Stimulated activated naive CD8-positive, alpha-beta T cell treated with anti-CD3 and anti-CD28 coated beads, Interleukin-15, Interleukin-2, amounts not matched to agents 100 ng/mL and 50 ng/mL, for 24 hours (primary cell): ENCODE measurements around the gene GRID1.
A peak's percentile ranks its signal among the peaks of the same experiment; 100 is the strongest.

Experiments used
- H3K27ac Mint-ChIP-seq: one replicate; pipeline ENCODE4 v1.8.0; 2021; ENCODE audit warnings: mild to moderate bottlenecking, mixed read lengths
- H3K27me3 Mint-ChIP-seq: one replicate; pipeline ENCODE4 v1.8.0; 2021; ENCODE audit warnings: mixed read lengths
- H3K36me3 Mint-ChIP-seq: one replicate; pipeline ENCODE4 v1.8.0; 2021; ENCODE audit warnings: low read depth, mixed read lengths
- H3K4me1 Mint-ChIP-seq: one replicate; pipeline ENCODE4 v1.8.0; 2021; ENCODE audit warnings: low read depth, mixed read lengths
- H3K4me3 Mint-ChIP-seq: one replicate; pipeline ENCODE4 v1.8.0; 2021; ENCODE audit warnings: mild to moderate bottlenecking, mixed read lengths
- H3K9me3 Mint-ChIP-seq: one replicate; pipeline ENCODE4 v1.8.0; 2021; ENCODE audit warnings: mixed read lengths

GRID1 gene

GRCh38 chr10:86366033-86366901 is at the start of gene GRID1:
Gene GRID1, minus strand, starts transcription at chr10:86366795.
- peaks cover 69% of the 10 kb centered on the region for H3K27me3 Mint-ChIP-seq
- H3K4me3 Mint-ChIP-seq = peak within 1 kb of the TSS; percentile 44
- no peaks in the 10 kb centered on the region for H3K36me3 Mint-ChIP-seq
- H3K4me1 Mint-ChIP-seq = peaks cover 11% of the 10 kb centered on the region
- H3K9me3 Mint-ChIP-seq = no peaks in the 10 kb centered on the region
- no peak within 1 kb of the TSS for H3K27ac Mint-ChIP-seq

GRCh38 chr10:86415583-86415982 is 49.0 kb upstream of the GRID1 start:
- no peak overlapping the region for H3K4me3 Mint-ChIP-seq
- peaks cover 6% of the 10 kb centered on the region for H3K9me3 Mint-ChIP-seq
- no peaks in the 10 kb centered on the region for H3K27me3 Mint-ChIP-seq
- H3K27ac Mint-ChIP-seq = no peak overlapping the region
- H3K4me1 Mint-ChIP-seq = peaks cover 58% of the 10 kb centered on the region
- peaks cover 7% of the 10 kb centered on the region for H3K36me3 Mint-ChIP-seq

GRCh38 chr10:86415116-86415515 is 48.5 kb upstream of the GRID1 start:
- no peaks in the 10 kb centered on the region for H3K27me3 Mint-ChIP-seq
- peak overlapping the region; percentile 22 for H3K27ac Mint-ChIP-seq
- peaks cover 8% of the 10 kb centered on the region for H3K36me3 Mint-ChIP-seq
- H3K4me3 Mint-ChIP-seq = no peak overlapping the region
- peaks cover 60% of the 10 kb centered on the region for H3K4me1 Mint-ChIP-seq
- peaks cover 7% of the 10 kb centered on the region for H3K9me3 Mint-ChIP-seq

- peak overlapping the region; percentile 64 for H3K4me3 Mint-ChIP-seq
- H3K4me1 Mint-ChIP-seq = peaks cover 55% of the 10 kb centered on the region
- H3K36me3 Mint-ChIP-seq = peaks cover 8% of the 10 kb centered on the region
- peak overlapping the region; percentile 86 for H3K27ac Mint-ChIP-seq
- H3K27me3 Mint-ChIP-seq = no peaks in the 10 kb centered on the region
- H3K9me3 Mint-ChIP-seq = peaks cover 7% of the 10 kb centered on the region
These were observed 46.6 kb upstream of the GRID1 start for GRCh38 chr10:86413046-86413728.

GRCh38 chr10:86411852-86412560 is 45.4 kb upstream of the GRID1 start:
- Mint-ChIP-seq H3K4me1 (peaks cover 54% of the 10 kb centered on the region), H3K27me3 (no peaks in the 10 kb centered on the region), H3K36me3 (peaks cover 8% of the 10 kb centered on the region)

GRCh38 chr10:86411281-86411841 is 44.8 kb upstream of the GRID1 start:
- peak overlapping the region; percentile 86 for H3K27ac Mint-ChIP-seq
- H3K4me1 Mint-ChIP-seq = peaks cover 54% of the 10 kb centered on the region
- H3K27me3 Mint-ChIP-seq = no peaks in the 10 kb centered on the region
- peak overlapping the region; percentile 64 for H3K4me3 Mint-ChIP-seq
- peaks cover 8% of the 10 kb centered on the region for H3K36me3 Mint-ChIP-seq
- H3K9me3 Mint-ChIP-seq = peaks cover 7% of the 10 kb centered on the region

More at GRCh38 chr10:86411852-86412560, 45.4 kb upstream of the GRID1 start:
- H3K27ac Mint-ChIP-seq = peak overlapping the region; percentile 86
- peaks cover 7% of the 10 kb centered on the region for H3K9me3 Mint-ChIP-seq
- peak overlapping the region; percentile 64 for H3K4me3 Mint-ChIP-seq

GRCh38 chr10:86410542-86411124 is 44.0 kb upstream of the GRID1 start:
- Mint-ChIP-seq H3K4me3 (no peak overlapping the region), H3K27me3 (no peaks in the 10 kb centered on the region), H3K27ac (peak overlapping the region; percentile 86), H3K4me1 (peaks cover 49% of the 10 kb centered on the region), H3K9me3 (peaks cover 7% of the 10 kb centered on the region), H3K36me3 (peaks cover 8% of the 10 kb centered on the region)

- peaks cover 8% of the 10 kb centered on the region for H3K36me3 Mint-ChIP-seq
- peaks cover 40% of the 10 kb centered on the region for H3K4me1 Mint-ChIP-seq
- H3K9me3 Mint-ChIP-seq = peaks cover 7% of the 10 kb centered on the region
- H3K27me3 Mint-ChIP-seq = no peaks in the 10 kb centered on the region
- no peak overlapping the region for H3K4me3 Mint-ChIP-seq
- H3K27ac Mint-ChIP-seq = no peak overlapping the region
These were observed 42.6 kb upstream of the GRID1 start for GRCh38 chr10:86409183-86409582.

GRCh38 chr10:86403183-86403797 is 36.7 kb upstream of the GRID1 start:
- Mint-ChIP-seq H3K4me1 (peaks cover 18% of the 10 kb centered on the region), H3K4me3 (no peak overlapping the region), H3K36me3 (no peaks in the 10 kb centered on the region), H3K9me3 (no peaks in the 10 kb centered on the region), H3K27me3 (no peaks in the 10 kb centered on the region), H3K27ac (no peak overlapping the region)

GRCh38 chr10:86402283-86402941 is 35.8 kb upstream of the GRID1 start:
- no peak overlapping the region for H3K4me3 Mint-ChIP-seq
- H3K27ac Mint-ChIP-seq = peak overlapping the region; percentile 40
- H3K36me3 Mint-ChIP-seq = no peaks in the 10 kb centered on the region
- no peaks in the 10 kb centered on the region for H3K27me3 Mint-ChIP-seq
- no peaks in the 10 kb centered on the region for H3K9me3 Mint-ChIP-seq
- H3K4me1 Mint-ChIP-seq = peaks cover 18% of the 10 kb centered on the region

GRCh38 chr10:86401588-86402282 is 35.1 kb upstream of the GRID1 start:
- Mint-ChIP-seq H3K4me1 (peaks cover 18% of the 10 kb centered on the region), H3K9me3 (no peaks in the 10 kb centered on the region), H3K36me3 (no peaks in the 10 kb centered on the region), H3K27me3 (no peaks in the 10 kb centered on the region), H3K4me3 (peak overlapping the region; percentile 83), H3K27ac (peak overlapping the region; percentile 45)

GRCh38 chr10:86400705-86401587 is 34.4 kb upstream of the GRID1 start:
- no peaks in the 10 kb centered on the region for H3K27me3 Mint-ChIP-seq
- peaks cover 18% of the 10 kb centered on the region for H3K4me1 Mint-ChIP-seq
- H3K27ac Mint-ChIP-seq = peak overlapping the region; percentile 81
- H3K4me3 Mint-ChIP-seq = peak overlapping the region; percentile 83
- no peaks in the 10 kb centered on the region for H3K36me3 Mint-ChIP-seq
- no peaks in the 10 kb centered on the region for H3K9me3 Mint-ChIP-seq
